GM12875 (cell line): ENCODE data around the gene ZNF823.

Source experiments
- H3K4me3 ChIP-seq: one replicate; pipeline ENCODE4 v1.5.1; 2011; ENCODE audit warnings: low read depth, low read length, control low read depth
- CTCF ChIP-seq: IDR thresholded peaks from 2 replicates; pipeline ENCODE4 v1.5.1; 2011; ENCODE audit warnings: low read depth, mild to moderate bottlenecking, control low read depth, inconsistent platforms, low read length, moderate library complexity, borderline replicate concordance; ENCODE audit not compliant: insufficient read depth

Gene ZNF823

DNA sequence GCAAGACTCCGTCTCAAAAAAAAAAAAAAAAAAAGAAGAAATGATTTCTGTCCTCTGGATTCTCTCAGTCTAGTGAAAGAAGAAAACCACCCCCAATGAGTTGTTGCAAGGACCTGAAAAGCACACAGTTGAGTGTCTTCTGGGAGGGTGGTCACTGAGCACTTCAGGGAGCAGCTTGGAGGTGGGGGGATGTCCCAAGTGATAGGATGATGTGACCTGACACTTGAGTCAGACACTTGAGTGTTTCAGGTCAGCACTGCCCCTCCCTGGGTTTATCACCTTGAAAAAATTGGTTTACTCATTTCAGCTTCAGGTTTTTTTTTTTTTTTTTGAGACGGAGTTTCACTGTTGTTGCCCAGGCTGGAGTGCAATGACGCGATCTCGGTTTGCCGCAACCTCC lies 63.2 kb downstream of the ZNF823 start:
- TF ChIP-seq CTCF = no peak

GRCh38 chr19:11674067-11674492 lies 64.7 kb downstream of the ZNF823 start:
- H3K4me3 ChIP-seq = no peak overlapping the region
- TF ChIP-seq CTCF = no peak

More for the DNA sequence above, 63.2 kb downstream of the ZNF823 start:
- H3K4me3 ChIP-seq = no peak overlapping the region

GRCh38 chr19:11673608-11674041 lies 65.1 kb downstream of the ZNF823 start:
- peak; percentile 32; the same call in 1 of the 2 replicates for TF ChIP-seq CTCF
- no peak overlapping the region for H3K4me3 ChIP-seq
